B cell (primary cell): Measurements from ENCODE around the gene L3MBTL1.

Experiments
- CTCF ChIP-seq: fragments of 200-600 bp; IDR thresholded peaks from one replicate; pipeline ENCODE4 v1.8.0; 2022; ENCODE audit warnings: antibody characterized with exemption, mild to moderate bottlenecking
- EZH2 ChIP-seq: IDR thresholded peaks from 2 replicates; pipeline ENCODE4 v1.6.1; 2012; ENCODE audit warnings: borderline replicate concordance, low read depth, mild to moderate bottlenecking, moderate library complexity, low read length; ENCODE audit not compliant: insufficient read depth, poor library complexity, severe bottlenecking

- TF ChIP-seq CTCF (no peak), EZH2 (no peak)
These were observed 25.6 kb downstream of the L3MBTL1 start for GRCh38 chr20:43533060-43533459.
